ENCODE measurements around the gene GZMM. TPM values are rescaled to one million over a fixed set of nuclear protein-coding genes. Genes with fewer than 3 reads are reported as not detected.

The GZMM gene
- total RNA-seq, 1 experiment from 2014 or later = 0.59 TPM

GRCh38 chr19:595326-596262, 51.7 kb downstream of the GZMM start:
- intact Hi-C loops (cut with micrococcal nuclease) = no loop called here
- H3K4me2 ChIP-seq (ENCODE audit: low read length) = no peak overlapping the region
- H3K4me3 ChIP-seq (replicated peaks in 1 of 2; ENCODE audit: low read depth in 1 of 2, low read length in 2 of 2) = no peak overlapping the region
- no peak overlapping the region for H3K9ac ChIP-seq (ENCODE audit: low read length)
- no peak for ATAC-seq
- ChIA-PET CTCF (no interaction called here), POLR2A (no interaction called here), RAD21 (ENCODE audit: low non-redundant PET in 1 of 2, low total read pairs in 2 of 2, uncharacterized antibody in 2 of 2, unreplicated experiment in 2 of 2) (no interaction called here)
- no peaks in the 10 kb centered on the region for H3K27me3 ChIP-seq (ENCODE audit: insufficient read depth, low read length)
- no peak overlapping the region for H3K27ac ChIP-seq (ENCODE audit: low read depth, low read length)
- no peaks in the 10 kb centered on the region for H3K79me2 ChIP-seq (ENCODE audit: insufficient read depth, low read length)
- BruUV-seq (replicated peaks) = no TSS peak
- no peaks in the 10 kb centered on the region for H3K4me1 ChIP-seq (ENCODE audit: control insufficient read depth in 1 of 2, insufficient read depth in 2 of 2, low read length in 2 of 2)
- no peak for DNase-seq (ENCODE audit: low read depth, low spot score)
- no peaks in the 10 kb centered on the region for H4K20me1 ChIP-seq (ENCODE audit: insufficient read depth)
- TF ChIP-seq SIN3A (IDR thresholded peaks at IDR 0.05; ENCODE audit: low read depth) = no peak
- TF ChIP-seq EGR1 (IDR thresholded peaks at IDR 0.05; ENCODE audit: low read depth) = no peak
- no peak for TF ChIP-seq ZFX (IDR thresholded peaks at IDR 0.05)
- peaks cover 0 to 3% of the 10 kb centered on the region in 2 experiments; a peak in 1 of 4 replicates for H3K9me3 ChIP-seq (ENCODE audit: control insufficient read depth in 1 of 2, insufficient read depth in 1 of 2, low read depth in 1 of 2, low read length in 2 of 2)
- no peak overlapping the region for H2AFZ ChIP-seq (ENCODE audit: low read depth, low read length, poor library complexity, severe bottlenecking)
- H3K36me3 ChIP-seq (ENCODE audit: control insufficient read depth in 1 of 2, insufficient read depth in 2 of 2, low read length in 2 of 2) = no peaks in the 10 kb centered on the region
- no peaks in the 10 kb centered on the region for H3K9me2 ChIP-seq (ENCODE audit: insufficient read depth)

- intact Hi-C loops (cut with micrococcal nuclease) = no loop called here
- no peaks in the 10 kb centered on the region for H3K27me3 ChIP-seq (ENCODE audit: insufficient read depth, low read length)
Measured at GRCh38 chr19:596263-596655, 52.4 kb downstream of the GZMM start.

More at GRCh38 chr19:596263-596655, 52.4 kb downstream of the GZMM start:
- Histone ChIP-seq H3K9me3 (ENCODE audit: control insufficient read depth in 1 of 2, insufficient read depth in 1 of 2, low read depth in 1 of 2, low read length in 2 of 2) (peaks cover 0 to 4% of the 10 kb centered on the region in 2 experiments; a peak in 1 of 4 replicates), H3K4me3 (replicated peaks in 1 of 2; ENCODE audit: low read depth in 1 of 2, low read length in 2 of 2) (no peak overlapping the region), H2AFZ (ENCODE audit: low read depth, low read length, poor library complexity, severe bottlenecking) (no peak overlapping the region), H3K4me2 (ENCODE audit: low read length) (no peak overlapping the region), H3K9ac (ENCODE audit: low read length) (no peak overlapping the region), H3K79me2 (ENCODE audit: insufficient read depth, low read length) (no peaks in the 10 kb centered on the region), H3K36me3 (ENCODE audit: control insufficient read depth in 1 of 2, insufficient read depth in 2 of 2, low read length in 2 of 2) (no peaks in the 10 kb centered on the region), H3K9me2 (ENCODE audit: insufficient read depth) (no peaks in the 10 kb centered on the region), H3K27ac (ENCODE audit: low read depth, low read length) (no peak overlapping the region), H4K20me1 (ENCODE audit: insufficient read depth) (no peaks in the 10 kb centered on the region), H3K4me1 (ENCODE audit: control insufficient read depth in 1 of 2, insufficient read depth in 2 of 2, low read length in 2 of 2) (no peaks in the 10 kb centered on the region)
- ChIA-PET RAD21 (ENCODE audit: low non-redundant PET in 1 of 2, low total read pairs in 2 of 2, uncharacterized antibody in 2 of 2, unreplicated experiment in 2 of 2) (no interaction called here), CTCF (no interaction called here), POLR2A (no interaction called here)
- ATAC-seq = no peak
- no TSS peak for BruUV-seq (replicated peaks)
- TF ChIP-seq SRF (IDR thresholded peaks at IDR 0.05; ENCODE audit: low read depth) (no peak), YY1 (IDR thresholded peaks at IDR 0.05; ENCODE audit: extremely low read depth, insufficient replicate concordance, low read depth, low read length) (no peak), EZH2 (IDR thresholded peaks at IDR 0.05) (no peak)
- no peak for DNase-seq (ENCODE audit: low read depth, low spot score)

Measured in HCT116 (cell line).